ENCODE results near the gene RPS6KA2. TPM values are rescaled to one million over a fixed set of nuclear protein-coding genes. Genes with fewer than 3 reads are reported as not detected.

Gene RPS6KA2
- total and polyA plus RNA-seq, 2 experiments from 2014 or later = 45.1 to 49.0 TPM

- WGBS, 2 experiments (ENCODE audit: low coverage in 1 of 2, low lambda C conversion rate in 2 of 2, missing lambda C conversion rate in 2 of 2) = 80% methylated on average over 4 of the region's 4 CpGs
- no peak for DNase-seq
- H4K20me1 ChIP-seq (ENCODE audit: insufficient read depth) = no peaks in the 10 kb centered on the region
- H3K4me3 ChIP-seq = no peak overlapping the region
- H3K9ac ChIP-seq = no peak overlapping the region
- H3F3A ChIP-seq (ENCODE audit: insufficient read depth) = no peaks in the 10 kb centered on the region
- H3K9me3 ChIP-seq (ENCODE audit: low read depth) = no peaks in the 10 kb centered on the region
- H2AFZ ChIP-seq = no peak overlapping the region
- no peaks in the 10 kb centered on the region for H3K4me1 ChIP-seq (ENCODE audit: insufficient read depth)
- H3K9me2 ChIP-seq (ENCODE audit: insufficient read depth) = no peaks in the 10 kb centered on the region
- H3K27ac ChIP-seq = no peak overlapping the region
- in situ Hi-C loops (cut with MboI) = no loop called here
- H3K27me3 ChIP-seq (replicated peaks; ENCODE audit: insufficient read depth) = no peaks in the 10 kb centered on the region
- peaks cover 22% of the 10 kb centered on the region; the same call in 1 of the 2 replicates for H3K79me2 ChIP-seq (ENCODE audit: insufficient read depth)
- 0 out of 2 replicates have a peak, but pooled peaks cover 4% of the 10 kb centered on the region for H3K36me3 ChIP-seq (ENCODE audit: low read depth)
- no peak overlapping the region for H3K4me2 ChIP-seq (ENCODE audit: unreplicated experiment)
- TF ChIP-seq EZH2 (IDR thresholded peaks at IDR 0.05; ENCODE audit: insufficient read depth, poor library complexity, severe bottlenecking) (no peak), EZH2phosphoT487 (IDR thresholded peaks at IDR 0.05; ENCODE audit: insufficient read depth, low read depth) (no peak)
These were observed 84.5 kb downstream of the RPS6KA2 start for GRCh38 chr6:166542580-166542912.

GRCh38 chr6:166541876-166542579 lies 85.0 kb downstream of the RPS6KA2 start:
- 91 to 94% methylated on average over 12 of the region's 12 CpGs for whole genome bisulfite sequencing, 2 experiments (ENCODE audit: low coverage in 1 of 2, low lambda C conversion rate in 2 of 2, missing lambda C conversion rate in 2 of 2)
- TF ChIP-seq EZH2 (IDR thresholded peaks at IDR 0.05; ENCODE audit: insufficient read depth, poor library complexity, severe bottlenecking) (no peak), EZH2phosphoT487 (IDR thresholded peaks at IDR 0.05; ENCODE audit: insufficient read depth, low read depth) (no peak)
- Histone ChIP-seq H3K36me3 (ENCODE audit: low read depth) (0 out of 2 replicates have a peak, but pooled peaks cover 10% of the 10 kb centered on the region), H3K4me1 (ENCODE audit: insufficient read depth) (no peaks in the 10 kb centered on the region), H3K79me2 (ENCODE audit: insufficient read depth) (peaks cover 17% of the 10 kb centered on the region; the same call in 1 of the 2 replicates), H3K9me3 (ENCODE audit: low read depth) (no peaks in the 10 kb centered on the region), H2AFZ (no peak overlapping the region), H3K27ac (no peak overlapping the region), H3K9ac (no peak overlapping the region), H3F3A (ENCODE audit: insufficient read depth) (no peaks in the 10 kb centered on the region), H4K20me1 (ENCODE audit: insufficient read depth) (no peaks in the 10 kb centered on the region), H3K9me2 (ENCODE audit: insufficient read depth) (no peaks in the 10 kb centered on the region), H3K4me3 (no peak overlapping the region), H3K27me3 (replicated peaks; ENCODE audit: insufficient read depth) (no peaks in the 10 kb centered on the region), H3K4me2 (ENCODE audit: unreplicated experiment) (no peak overlapping the region)
- no peak for DNase-seq
- in situ Hi-C loops (cut with MboI) = no loop called here

- Histone ChIP-seq H3F3A (ENCODE audit: insufficient read depth) (no peaks in the 10 kb centered on the region), H3K27ac (no peak overlapping the region), H4K20me1 (ENCODE audit: insufficient read depth) (no peaks in the 10 kb centered on the region), H3K4me1 (ENCODE audit: insufficient read depth) (no peaks in the 10 kb centered on the region), H3K79me2 (ENCODE audit: insufficient read depth) (peaks cover 11% of the 10 kb centered on the region; the same call in 1 of the 2 replicates), H3K4me2 (ENCODE audit: unreplicated experiment) (no peak overlapping the region), H3K9me3 (ENCODE audit: low read depth) (no peaks in the 10 kb centered on the region), H2AFZ (no peak overlapping the region), H3K4me3 (no peak overlapping the region), H3K27me3 (replicated peaks; ENCODE audit: insufficient read depth) (no peaks in the 10 kb centered on the region), H3K9ac (no peak overlapping the region), H3K36me3 (ENCODE audit: low read depth) (0 out of 2 replicates have a peak, but pooled peaks cover 11% of the 10 kb centered on the region), H3K9me2 (ENCODE audit: insufficient read depth) (no peaks in the 10 kb centered on the region)
- WGBS, 2 experiments (ENCODE audit: low coverage in 1 of 2, low lambda C conversion rate in 2 of 2, missing lambda C conversion rate in 2 of 2) = 88 to 94% methylated on average over 12 of the region's 12 CpGs
- in situ Hi-C loops (cut with MboI) = no loop called here
- no peak for DNase-seq
- no peak for TF ChIP-seq EZH2phosphoT487 (IDR thresholded peaks at IDR 0.05; ENCODE audit: insufficient read depth, low read depth)
- TF ChIP-seq EZH2 (IDR thresholded peaks at IDR 0.05; ENCODE audit: insufficient read depth, poor library complexity, severe bottlenecking) = no peak
These were observed 85.7 kb downstream of the RPS6KA2 start for GRCh38 chr6:166541366-166541765.

- Histone ChIP-seq H3K79me2 (ENCODE audit: insufficient read depth) (peaks cover 11% of the 10 kb centered on the region; the same call in 1 of the 2 replicates), H3K9ac (no peak overlapping the region), H3K9me3 (ENCODE audit: low read depth) (no peaks in the 10 kb centered on the region), H3K4me2 (ENCODE audit: unreplicated experiment) (no peak overlapping the region), H3K36me3 (ENCODE audit: low read depth) (0 out of 2 replicates have a peak, but pooled peaks cover 11% of the 10 kb centered on the region), H3K9me2 (ENCODE audit: insufficient read depth) (no peaks in the 10 kb centered on the region), H3K27me3 (replicated peaks; ENCODE audit: insufficient read depth) (no peaks in the 10 kb centered on the region), H4K20me1 (ENCODE audit: insufficient read depth) (no peaks in the 10 kb centered on the region), H3K4me1 (ENCODE audit: insufficient read depth) (no peaks in the 10 kb centered on the region), H2AFZ (no peak overlapping the region), H3K4me3 (no peak overlapping the region), H3F3A (ENCODE audit: insufficient read depth) (no peaks in the 10 kb centered on the region), H3K27ac (no peak overlapping the region)
- 86% methylated on average over 18 of the region's 18 CpGs for WGBS, 2 experiments (ENCODE audit: low coverage in 1 of 2, low lambda C conversion rate in 2 of 2, missing lambda C conversion rate in 2 of 2)
- in situ Hi-C loops (cut with MboI) = no loop called here
- TF ChIP-seq EZH2 (IDR thresholded peaks at IDR 0.05; ENCODE audit: insufficient read depth, poor library complexity, severe bottlenecking) = no peak
- TF ChIP-seq EZH2phosphoT487 (IDR thresholded peaks at IDR 0.05; ENCODE audit: insufficient read depth, low read depth) = no peak
- peak; percentile 3 for DNase-seq
These were observed 86.3 kb downstream of the RPS6KA2 start for GRCh38 chr6:166540631-166541331.

Data from GM23248 (cell line).